HepG2 (cell line): ENCODE data around the gene TTC39C. TPM values are rescaled to one million over a fixed set of nuclear protein-coding genes. Genes with fewer than 3 reads are reported as not detected.

Experiments
- CBX1 ChIP-seq: IDR thresholded peaks from one replicate; pipeline ENCODE4 v1.6.1; 2016; ENCODE audit warnings: antibody characterized with exemption, low read depth
- SIN3A ChIP-seq: IDR thresholded peaks from 2 replicates; pipeline ENCODE4 v1.6.1; 2011; ENCODE audit warnings: low read depth, mild to moderate bottlenecking, control low read depth, low read length, borderline replicate concordance
- TAF1 ChIP-seq: sonication (generic); formaldehyde crosslinking; IDR thresholded peaks from 2 replicates; pipeline ENCODE4 v1.4.0; 2020; ENCODE audit warnings: missing genetic modification reagents
- U2AF2 ChIP-seq: fragments of 200-400 bp; formaldehyde crosslinking; IDR thresholded peaks from 2 replicates; pipeline ENCODE4 v1.6.1; 2017; ENCODE audit warnings: low read depth, mild to moderate bottlenecking, low read length
- ZBTB21 ChIP-seq: sonication (generic); formaldehyde crosslinking; IDR thresholded peaks from 2 replicates; pipeline ENCODE4 v1.4.0; 2020; ENCODE audit warnings: missing genetic modification reagents
- ZBTB38 ChIP-seq: sonication (generic); formaldehyde crosslinking; IDR thresholded peaks from 2 replicates; pipeline ENCODE4 v1.5.1; 2020; ENCODE audit warnings: mild to moderate bottlenecking, missing genetic modification reagents
- ZBTB7A ChIP-seq: sonication (generic); formaldehyde crosslinking; IDR thresholded peaks from 2 replicates; pipeline ENCODE4 v1.8.0; 2022; ENCODE audit warnings: mild to moderate bottlenecking, missing genetic modification reagents
- ZMYM3 ChIP-seq: sonication (generic); formaldehyde crosslinking; IDR thresholded peaks from 2 replicates; pipeline ENCODE4 v1.5.1; 2020; ENCODE audit warnings: mild to moderate bottlenecking, missing genetic modification reagents
- ZNF292 ChIP-seq: sonication (generic); formaldehyde crosslinking; IDR thresholded peaks from 2 replicates; pipeline ENCODE4 v1.8.1; 2022; ENCODE audit warnings: mild to moderate bottlenecking, low read depth, missing genetic modification reagents, borderline replicate concordance
- ZNF354B ChIP-seq: sonication (generic); formaldehyde crosslinking; IDR thresholded peaks from 2 replicates; pipeline ENCODE4 v1.8.0; 2022; ENCODE audit warnings: mild to moderate bottlenecking, missing genetic modification reagents
- ZZZ3 ChIP-seq: sonication (generic); formaldehyde crosslinking; IDR thresholded peaks from 2 replicates; pipeline ENCODE4 v1.4.0; 2020; ENCODE audit warnings: missing genetic modification reagents, mild to moderate bottlenecking, borderline replicate concordance
- polyA plus RNA-seq, 8 experiments: library from polyadenylated mRNA; depleted of rRNA in 3 of 8; stranded (reverse) in 7 of 8; unstranded in 1 of 8; fragments of >200 nt; fragmentation: Illumina TruSeq in 4 of 8; extraction: Trizol in 4 of 8; gene quantifications; 2 replicates each; pipeline versions ENCODE4 v1.2.1 to v1.2.3, GENCODE V29; 2011 to 2016; ENCODE audit warnings: low read depth in 4 of 8, missing spikeins in 1 of 8, mixed read lengths in 1 of 8; ENCODE audit not compliant: insufficient read depth in 1 of 8
- total RNA-seq, 5 experiments: library from RNA; depleted of rRNA; stranded (reverse); fragments of >200 nt; fragmentation: Illumina TruSeq; extraction: Trizol; gene quantifications; 2 replicates each; pipeline ENCODE4 v1.2.3, GENCODE V29; 2016; ENCODE audit warnings: low read depth in 1 of 5
- TF ChIP-seq, protein P1 (sequence below): sonication (generic); formaldehyde crosslinking; IDR thresholded peaks from 2 replicates; pipeline ENCODE4 v1.5.0; 2020; ENCODE audit warnings: mild to moderate bottlenecking, missing genetic modification reagents
- TF ChIP-seq, protein P2 (sequence below): sonication (generic); formaldehyde crosslinking; IDR thresholded peaks from 2 replicates; pipeline ENCODE4 v1.8.1; 2023; ENCODE audit warnings: mild to moderate bottlenecking, inconsistent platforms, moderate library complexity, missing genetic modification reagents, borderline replicate concordance
- TF ChIP-seq, protein P3 (sequence below): sonication (generic); formaldehyde crosslinking; IDR thresholded peaks from 2 replicates; pipeline ENCODE4 v1.5.1; 2020; ENCODE audit warnings: mild to moderate bottlenecking, missing genetic modification reagents, moderate library complexity
- TF ChIP-seq, protein P4 (sequence below): sonication (generic); formaldehyde crosslinking; IDR thresholded peaks from 2 replicates; pipeline ENCODE4 v1.4.0; 2020; ENCODE audit warnings: missing genetic modification reagents, borderline replicate concordance

TTC39C gene
- total and polyA plus RNA-seq, 2 of the 13 experiments (the other 11 are each of a cell fraction or from before 2014, with no cell fraction given): 19.1 to 25.9 TPM

DNA sequence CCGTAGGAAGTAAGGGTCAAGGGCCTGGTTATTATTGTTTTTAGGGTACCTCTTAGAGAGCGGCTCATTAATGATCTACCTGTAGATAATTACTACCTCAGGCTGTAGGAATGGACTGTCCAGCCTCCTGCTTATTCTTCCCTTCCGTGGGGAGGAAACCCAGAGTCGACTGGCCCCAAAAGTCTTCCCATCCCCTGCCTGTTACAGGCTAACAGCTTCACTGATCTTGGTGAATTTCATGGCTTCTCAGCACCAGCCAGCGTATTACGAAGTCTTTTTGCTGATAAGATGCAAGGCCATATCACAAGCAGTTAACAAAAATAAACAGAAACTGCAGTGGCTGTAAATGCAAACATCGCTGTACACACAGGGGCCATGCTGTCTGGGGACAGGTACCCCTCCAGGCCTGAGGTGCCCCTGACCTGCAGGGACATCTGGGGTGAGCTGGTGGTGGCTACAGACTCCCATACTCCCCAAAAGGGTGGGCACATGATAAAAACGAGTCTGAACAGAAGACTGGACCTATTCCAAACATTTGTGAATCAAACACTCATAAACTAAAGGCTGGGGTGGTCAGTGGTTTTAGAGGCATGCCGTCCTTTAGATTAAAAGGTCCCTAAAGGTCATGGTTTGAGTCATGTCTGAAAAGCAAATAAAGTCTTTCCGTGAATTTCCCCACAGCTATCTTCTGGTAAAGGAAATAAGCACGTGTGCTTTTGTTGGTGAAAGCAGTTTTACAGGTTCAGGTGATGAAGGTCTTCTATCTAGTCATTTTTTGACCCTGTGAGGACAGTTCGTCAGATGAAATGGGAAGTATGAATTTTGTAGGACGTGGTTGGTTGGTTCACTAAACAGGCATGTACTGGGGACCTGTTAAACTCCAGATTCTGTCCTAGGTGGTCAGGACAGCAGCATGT lies 36.7 kb downstream of the TTC39C start (continued):
- TF ChIP-seq, protein P1, sequence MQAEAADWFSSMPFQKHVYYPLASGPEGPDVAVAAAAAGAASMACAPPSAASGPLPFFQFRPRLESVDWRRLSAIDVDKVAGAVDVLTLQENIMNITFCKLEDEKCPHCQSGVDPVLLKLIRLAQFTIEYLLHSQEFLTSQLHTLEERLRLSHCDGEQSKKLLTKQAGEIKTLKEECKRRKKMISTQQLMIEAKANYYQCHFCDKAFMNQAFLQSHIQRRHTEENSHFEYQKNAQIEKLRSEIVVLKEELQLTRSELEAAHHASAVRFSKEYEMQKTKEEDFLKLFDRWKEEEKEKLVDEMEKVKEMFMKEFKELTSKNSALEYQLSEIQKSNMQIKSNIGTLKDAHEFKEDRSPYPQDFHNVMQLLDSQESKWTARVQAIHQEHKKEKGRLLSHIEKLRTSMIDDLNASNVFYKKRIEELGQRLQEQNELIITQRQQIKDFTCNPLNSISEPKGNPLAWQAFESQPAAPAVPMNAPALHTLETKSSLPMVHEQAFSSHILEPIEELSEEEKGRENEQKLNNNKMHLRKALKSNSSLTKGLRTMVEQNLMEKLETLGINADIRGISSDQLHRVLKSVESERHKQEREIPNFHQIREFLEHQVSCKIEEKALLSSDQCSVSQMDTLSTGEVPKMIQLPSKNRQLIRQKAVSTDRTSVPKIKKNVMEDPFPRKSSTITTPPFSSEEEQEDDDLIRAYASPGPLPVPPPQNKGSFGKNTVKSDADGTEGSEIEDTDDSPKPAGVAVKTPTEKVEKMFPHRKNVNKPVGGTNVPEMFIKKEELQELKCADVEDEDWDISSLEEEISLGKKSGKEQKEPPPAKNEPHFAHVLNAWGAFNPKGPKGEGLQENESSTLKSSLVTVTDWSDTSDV: no peak
- TF ChIP-seq, protein P2, sequence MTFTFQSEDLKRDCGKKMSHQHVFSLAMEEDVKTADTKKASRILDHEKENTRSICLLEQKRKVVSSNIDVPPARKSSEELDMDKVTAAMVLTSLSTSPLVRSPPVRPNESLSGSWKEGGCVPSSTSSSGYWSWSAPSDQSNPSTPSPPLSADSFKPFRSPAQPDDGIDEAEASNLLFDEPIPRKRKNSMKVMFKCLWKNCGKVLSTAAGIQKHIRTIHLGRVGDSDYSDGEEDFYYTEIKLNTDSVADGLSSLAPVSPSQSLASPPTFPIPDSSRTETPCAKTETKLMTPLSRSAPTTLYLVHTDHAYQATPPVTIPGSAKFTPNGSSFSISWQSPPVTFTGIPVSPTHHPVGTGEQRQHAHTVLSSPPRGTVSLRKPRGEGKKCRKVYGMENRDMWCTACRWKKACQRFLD (CRISPR knock-in tag): no peak
- no peak for TF ChIP-seq ZBTB21 (CRISPR knock-in tag)
- TF ChIP-seq ZMYM3 (CRISPR knock-in tag): no peak; the same call in 1 of the 2 replicates
- no peak for TF ChIP-seq ZBTB38 (CRISPR knock-in tag)
- peak; percentile 83; the same call in 1 of the 2 replicates for TF ChIP-seq ZBTB7A (CRISPR knock-in tag)
- TF ChIP-seq U2AF2: no peak
- TF ChIP-seq SIN3A: no peak
- TF ChIP-seq, protein P3, sequence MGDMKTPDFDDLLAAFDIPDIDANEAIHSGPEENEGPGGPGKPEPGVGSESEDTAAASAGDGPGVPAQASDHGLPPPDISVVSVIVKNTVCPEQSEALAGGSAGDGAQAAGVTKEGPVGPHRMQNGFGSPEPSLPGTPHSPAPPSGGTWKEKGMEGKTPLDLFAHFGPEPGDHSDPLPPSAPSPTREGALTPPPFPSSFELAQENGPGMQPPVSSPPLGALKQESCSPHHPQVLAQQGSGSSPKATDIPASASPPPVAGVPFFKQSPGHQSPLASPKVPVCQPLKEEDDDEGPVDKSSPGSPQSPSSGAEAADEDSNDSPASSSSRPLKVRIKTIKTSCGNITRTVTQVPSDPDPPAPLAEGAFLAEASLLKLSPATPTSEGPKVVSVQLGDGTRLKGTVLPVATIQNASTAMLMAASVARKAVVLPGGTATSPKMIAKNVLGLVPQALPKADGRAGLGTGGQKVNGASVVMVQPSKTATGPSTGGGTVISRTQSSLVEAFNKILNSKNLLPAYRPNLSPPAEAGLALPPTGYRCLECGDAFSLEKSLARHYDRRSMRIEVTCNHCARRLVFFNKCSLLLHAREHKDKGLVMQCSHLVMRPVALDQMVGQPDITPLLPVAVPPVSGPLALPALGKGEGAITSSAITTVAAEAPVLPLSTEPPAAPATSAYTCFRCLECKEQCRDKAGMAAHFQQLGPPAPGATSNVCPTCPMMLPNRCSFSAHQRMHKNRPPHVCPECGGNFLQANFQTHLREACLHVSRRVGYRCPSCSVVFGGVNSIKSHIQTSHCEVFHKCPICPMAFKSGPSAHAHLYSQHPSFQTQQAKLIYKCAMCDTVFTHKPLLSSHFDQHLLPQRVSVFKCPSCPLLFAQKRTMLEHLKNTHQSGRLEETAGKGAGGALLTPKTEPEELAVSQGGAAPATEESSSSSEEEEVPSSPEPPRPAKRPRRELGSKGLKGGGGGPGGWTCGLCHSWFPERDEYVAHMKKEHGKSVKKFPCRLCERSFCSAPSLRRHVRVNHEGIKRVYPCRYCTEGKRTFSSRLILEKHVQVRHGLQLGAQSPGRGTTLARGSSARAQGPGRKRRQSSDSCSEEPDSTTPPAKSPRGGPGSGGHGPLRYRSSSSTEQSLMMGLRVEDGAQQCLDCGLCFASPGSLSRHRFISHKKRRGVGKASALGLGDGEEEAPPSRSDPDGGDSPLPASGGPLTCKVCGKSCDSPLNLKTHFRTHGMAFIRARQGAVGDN (CRISPR knock-in tag): peak; percentile 54
- TF ChIP-seq ZNF292 (CRISPR knock-in tag): no peak; the same call in 1 of the 2 replicates
- no peak for TF ChIP-seq CBX1
- TF ChIP-seq ZZZ3: 0 out of 2 replicates have a peak, but pooled peaks have one; percentile 58
- no peak for TF ChIP-seq TAF1
- TF ChIP-seq, protein P4, sequence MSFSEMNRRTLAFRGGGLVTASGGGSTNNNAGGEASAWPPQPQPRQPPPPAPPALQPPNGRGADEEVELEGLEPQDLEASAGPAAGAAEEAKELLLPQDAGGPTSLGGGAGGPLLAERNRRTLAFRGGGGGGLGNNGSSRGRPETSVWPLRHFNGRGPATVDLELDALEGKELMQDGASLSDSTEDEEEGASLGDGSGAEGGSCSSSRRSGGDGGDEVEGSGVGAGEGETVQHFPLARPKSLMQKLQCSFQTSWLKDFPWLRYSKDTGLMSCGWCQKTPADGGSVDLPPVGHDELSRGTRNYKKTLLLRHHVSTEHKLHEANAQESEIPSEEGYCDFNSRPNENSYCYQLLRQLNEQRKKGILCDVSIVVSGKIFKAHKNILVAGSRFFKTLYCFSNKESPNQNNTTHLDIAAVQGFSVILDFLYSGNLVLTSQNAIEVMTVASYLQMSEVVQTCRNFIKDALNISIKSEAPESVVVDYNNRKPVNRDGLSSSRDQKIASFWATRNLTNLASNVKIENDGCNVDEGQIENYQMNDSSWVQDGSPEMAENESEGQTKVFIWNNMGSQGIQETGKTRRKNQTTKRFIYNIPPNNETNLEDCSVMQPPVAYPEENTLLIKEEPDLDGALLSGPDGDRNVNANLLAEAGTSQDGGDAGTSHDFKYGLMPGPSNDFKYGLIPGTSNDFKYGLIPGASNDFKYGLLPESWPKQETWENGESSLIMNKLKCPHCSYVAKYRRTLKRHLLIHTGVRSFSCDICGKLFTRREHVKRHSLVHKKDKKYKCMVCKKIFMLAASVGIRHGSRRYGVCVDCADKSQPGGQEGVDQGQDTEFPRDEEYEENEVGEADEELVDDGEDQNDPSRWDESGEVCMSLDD (CRISPR knock-in tag): peak; percentile 98
- TF ChIP-seq ZNF354B (CRISPR knock-in tag): no peak
